ENCODE results near the gene UCHL5. TPM values are rescaled to one million over a fixed set of nuclear protein-coding genes. Genes with fewer than 3 reads are reported as not detected.

UCHL5 gene
- total and polyA plus RNA-seq, 4 donors: 14.5 to 29.7 (median 21.6) TPM

DNA sequence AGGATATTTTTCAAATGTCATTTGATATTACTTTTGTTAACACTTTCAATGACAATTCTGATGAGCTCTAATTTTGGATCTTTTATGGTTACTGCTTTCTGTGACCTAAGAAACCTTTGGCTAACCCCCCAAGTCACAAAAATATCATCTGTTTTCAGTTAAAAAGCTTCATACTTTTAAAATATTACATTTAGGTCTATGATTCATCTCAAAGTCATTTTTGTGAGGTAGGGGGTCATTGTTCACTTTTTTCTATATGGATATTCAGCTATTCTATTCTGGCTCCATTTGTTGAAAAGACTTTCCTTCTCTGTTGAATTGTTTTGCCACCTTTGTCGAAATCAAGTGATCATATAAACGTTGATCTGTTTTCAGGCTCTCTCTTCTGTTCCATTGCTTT lies 44.8 kb downstream of the UCHL5 start:
- Histone ChIP-seq H3K4me3 (ENCODE audit: low read depth in 1 of 3, low read length in 3 of 3) (no peak overlapping the region), H3K9me3 (ENCODE audit: control insufficient read depth in 4 of 4, low read length in 3 of 4) (no peaks in the 10 kb centered on the region), H3K9ac (ENCODE audit: low read depth in 1 of 2, low read length in 2 of 2) (no peak overlapping the region), H3K27me3 (ENCODE audit: control insufficient read depth in 4 of 4, insufficient read depth in 4 of 4, low read length in 3 of 4) (no peaks in the 10 kb centered on the region), H3K27ac (ENCODE audit: low read depth in 1 of 2, low read length in 2 of 2) (no peak overlapping the region), H3K36me3 (ENCODE audit: control insufficient read depth in 4 of 4, insufficient read depth in 3 of 4, low read depth in 1 of 4, low read length in 3 of 4) (peaks cover 0 to 3% (median 1%) of the 10 kb centered on the region in 4 donors), H3K4me1 (ENCODE audit: control insufficient read depth in 4 of 4, insufficient read depth in 4 of 4, low read length in 3 of 4) (peaks cover 0 to 2% (median 0%) of the 10 kb centered on the region in 4 donors)
- no peak for DNase-seq (ENCODE audit: low spot score)
- no peak for TF ChIP-seq TAF1 (conservative IDR thresholded peaks at IDR 0.05)
- no peak for TF ChIP-seq FOXA1 (IDR thresholded peaks at IDR 0.05)
- WGBS: 35% methylated on average over 2 of the region's 2 CpGs

DNA sequence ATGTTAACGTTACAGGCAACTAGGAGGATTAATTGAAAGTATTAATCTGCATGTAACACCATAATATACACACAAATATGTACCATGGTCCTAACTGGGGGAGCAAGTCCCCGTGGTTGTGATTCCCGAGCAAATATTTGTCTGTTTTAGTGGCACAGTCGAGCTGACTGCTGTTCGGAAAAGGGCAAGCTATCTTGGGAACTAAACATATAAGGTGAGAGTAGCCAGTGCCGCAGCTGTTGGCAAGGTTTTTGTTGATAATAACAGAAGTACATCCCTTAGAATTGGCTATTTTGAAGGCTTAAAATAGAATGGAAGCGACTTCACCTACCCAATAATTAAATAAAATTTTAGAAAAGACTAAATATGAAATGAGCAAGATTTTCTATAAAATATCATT lies 45.5 kb downstream of the UCHL5 start:
- H3K9me3 ChIP-seq (ENCODE audit: control insufficient read depth in 4 of 4, low read length in 3 of 4): no peaks in the 10 kb centered on the region
- no peak for TF ChIP-seq YY1 (IDR thresholded peaks at IDR 0.05)
- TF ChIP-seq FOXA1 (IDR thresholded peaks at IDR 0.05): no peak
- no peak for TF ChIP-seq FOXA2 (IDR thresholded peaks at IDR 0.05)
- TF ChIP-seq, protein P1, sequence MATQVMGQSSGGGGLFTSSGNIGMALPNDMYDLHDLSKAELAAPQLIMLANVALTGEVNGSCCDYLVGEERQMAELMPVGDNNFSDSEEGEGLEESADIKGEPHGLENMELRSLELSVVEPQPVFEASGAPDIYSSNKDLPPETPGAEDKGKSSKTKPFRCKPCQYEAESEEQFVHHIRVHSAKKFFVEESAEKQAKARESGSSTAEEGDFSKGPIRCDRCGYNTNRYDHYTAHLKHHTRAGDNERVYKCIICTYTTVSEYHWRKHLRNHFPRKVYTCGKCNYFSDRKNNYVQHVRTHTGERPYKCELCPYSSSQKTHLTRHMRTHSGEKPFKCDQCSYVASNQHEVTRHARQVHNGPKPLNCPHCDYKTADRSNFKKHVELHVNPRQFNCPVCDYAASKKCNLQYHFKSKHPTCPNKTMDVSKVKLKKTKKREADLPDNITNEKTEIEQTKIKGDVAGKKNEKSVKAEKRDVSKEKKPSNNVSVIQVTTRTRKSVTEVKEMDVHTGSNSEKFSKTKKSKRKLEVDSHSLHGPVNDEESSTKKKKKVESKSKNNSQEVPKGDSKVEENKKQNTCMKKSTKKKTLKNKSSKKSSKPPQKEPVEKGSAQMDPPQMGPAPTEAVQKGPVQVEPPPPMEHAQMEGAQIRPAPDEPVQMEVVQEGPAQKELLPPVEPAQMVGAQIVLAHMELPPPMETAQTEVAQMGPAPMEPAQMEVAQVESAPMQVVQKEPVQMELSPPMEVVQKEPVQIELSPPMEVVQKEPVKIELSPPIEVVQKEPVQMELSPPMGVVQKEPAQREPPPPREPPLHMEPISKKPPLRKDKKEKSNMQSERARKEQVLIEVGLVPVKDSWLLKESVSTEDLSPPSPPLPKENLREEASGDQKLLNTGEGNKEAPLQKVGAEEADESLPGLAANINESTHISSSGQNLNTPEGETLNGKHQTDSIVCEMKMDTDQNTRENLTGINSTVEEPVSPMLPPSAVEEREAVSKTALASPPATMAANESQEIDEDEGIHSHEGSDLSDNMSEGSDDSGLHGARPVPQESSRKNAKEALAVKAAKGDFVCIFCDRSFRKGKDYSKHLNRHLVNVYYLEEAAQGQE (IDR thresholded peaks at IDR 0.05): no peak
- TF ChIP-seq, protein P2, sequence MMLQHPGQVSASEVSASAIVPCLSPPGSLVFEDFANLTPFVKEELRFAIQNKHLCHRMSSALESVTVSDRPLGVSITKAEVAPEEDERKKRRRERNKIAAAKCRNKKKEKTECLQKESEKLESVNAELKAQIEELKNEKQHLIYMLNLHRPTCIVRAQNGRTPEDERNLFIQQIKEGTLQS (IDR thresholded peaks at IDR 0.05): no peak
- no peak for TF ChIP-seq JUND (IDR thresholded peaks at IDR 0.05)
- TF ChIP-seq HNF4G (IDR thresholded peaks at IDR 0.05): no peak
- no peak for TF ChIP-seq RXRA (IDR thresholded peaks at IDR 0.05)
- TF ChIP-seq SP1 (IDR thresholded peaks at IDR 0.05): no peak
- no peak for TF ChIP-seq HNF4A (conservative IDR thresholded peaks at IDR 0.05)
- TF ChIP-seq, protein P3, sequence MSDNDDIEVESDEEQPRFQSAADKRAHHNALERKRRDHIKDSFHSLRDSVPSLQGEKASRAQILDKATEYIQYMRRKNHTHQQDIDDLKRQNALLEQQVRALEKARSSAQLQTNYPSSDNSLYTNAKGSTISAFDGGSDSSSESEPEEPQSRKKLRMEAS (IDR thresholded peaks at IDR 0.05): no peak
- TF ChIP-seq TAF1 (conservative IDR thresholded peaks at IDR 0.05): no peak
- TF ChIP-seq, protein P4, sequence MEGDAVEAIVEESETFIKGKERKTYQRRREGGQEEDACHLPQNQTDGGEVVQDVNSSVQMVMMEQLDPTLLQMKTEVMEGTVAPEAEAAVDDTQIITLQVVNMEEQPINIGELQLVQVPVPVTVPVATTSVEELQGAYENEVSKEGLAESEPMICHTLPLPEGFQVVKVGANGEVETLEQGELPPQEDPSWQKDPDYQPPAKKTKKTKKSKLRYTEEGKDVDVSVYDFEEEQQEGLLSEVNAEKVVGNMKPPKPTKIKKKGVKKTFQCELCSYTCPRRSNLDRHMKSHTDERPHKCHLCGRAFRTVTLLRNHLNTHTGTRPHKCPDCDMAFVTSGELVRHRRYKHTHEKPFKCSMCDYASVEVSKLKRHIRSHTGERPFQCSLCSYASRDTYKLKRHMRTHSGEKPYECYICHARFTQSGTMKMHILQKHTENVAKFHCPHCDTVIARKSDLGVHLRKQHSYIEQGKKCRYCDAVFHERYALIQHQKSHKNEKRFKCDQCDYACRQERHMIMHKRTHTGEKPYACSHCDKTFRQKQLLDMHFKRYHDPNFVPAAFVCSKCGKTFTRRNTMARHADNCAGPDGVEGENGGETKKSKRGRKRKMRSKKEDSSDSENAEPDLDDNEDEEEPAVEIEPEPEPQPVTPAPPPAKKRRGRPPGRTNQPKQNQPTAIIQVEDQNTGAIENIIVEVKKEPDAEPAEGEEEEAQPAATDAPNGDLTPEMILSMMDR (IDR thresholded peaks at IDR 0.05; ENCODE audit: low read depth, low read length, missing input control): no peak
- no peak for TF ChIP-seq EGR1 (IDR thresholded peaks at IDR 0.05; ENCODE audit: low read depth in 2 of 2)
- TF ChIP-seq GABPA (IDR thresholded peaks at IDR 0.05 in 1 of 2, conservative IDR thresholded peaks at IDR 0.05 in 1 of 2): no peak
- no peak for TF ChIP-seq NR2F2 (IDR thresholded peaks at IDR 0.05)
- 52% methylated on average over 7 of the region's 7 CpGs for WGBS
- H3K27ac ChIP-seq (ENCODE audit: low read depth in 1 of 2, low read length in 2 of 2): no peak overlapping the region
- no peak for DNase-seq (ENCODE audit: low spot score)
- no peak overlapping the region for H3K4me3 ChIP-seq (ENCODE audit: low read depth in 1 of 3, low read length in 3 of 3)
- H3K36me3 ChIP-seq (ENCODE audit: control insufficient read depth in 4 of 4, insufficient read depth in 3 of 4, low read depth in 1 of 4, low read length in 3 of 4): peaks cover 0 to 3% (median 1%) of the 10 kb centered on the region in 4 donors
- H3K27me3 ChIP-seq (ENCODE audit: control insufficient read depth in 4 of 4, insufficient read depth in 4 of 4, low read length in 3 of 4): no peaks in the 10 kb centered on the region
- H3K4me1 ChIP-seq (ENCODE audit: control insufficient read depth in 4 of 4, insufficient read depth in 4 of 4, low read length in 3 of 4): peaks cover 0 to 2% (median 0%) of the 10 kb centered on the region in 4 donors
- no peak overlapping the region for H3K9ac ChIP-seq (ENCODE audit: low read depth in 1 of 2, low read length in 2 of 2)
